IPS-18c (cell line): Measurements from ENCODE around the gene FAM120C.

Experiments
- H3K4me3 ChIP-seq: 2 replicates; pipeline ENCODE4 v1.7.0; 2013; ENCODE audit warnings: low read depth, mild to moderate bottlenecking, low read length, moderate library complexity; ENCODE audit not compliant: insufficient read depth
- H3K9me3 ChIP-seq: one replicate; pipeline ENCODE4 v1.6.1; 2013; ENCODE audit warnings: mild to moderate bottlenecking, low read length, moderate library complexity; ENCODE audit not compliant: control insufficient read depth, insufficient read depth

Gene FAM120C

GRCh38 chrX:54172455-54172854 is 10.6 kb downstream of the FAM120C start:
- no peak overlapping the region for H3K4me3 ChIP-seq
- H3K9me3 ChIP-seq = peaks cover 2% of the 10 kb centered on the region

GRCh38 chrX:54171527-54172250 is 11.4 kb downstream of the FAM120C start:
- Histone ChIP-seq H3K9me3 (peaks cover 2% of the 10 kb centered on the region), H3K4me3 (no peak overlapping the region)

GRCh38 chrX:54171091-54171490 is 12.0 kb downstream of the FAM120C start:
- peaks cover 2% of the 10 kb centered on the region for H3K9me3 ChIP-seq

GRCh38 chrX:54166915-54167314 is 16.1 kb downstream of the FAM120C start:
- Histone ChIP-seq H3K4me3 (no peak overlapping the region), H3K9me3 (no peaks in the 10 kb centered on the region)

More at GRCh38 chrX:54171091-54171490, 12.0 kb downstream of the FAM120C start:
- no peak overlapping the region for H3K4me3 ChIP-seq

- H3K9me3 ChIP-seq = peaks cover 3% of the 10 kb centered on the region
- H3K4me3 ChIP-seq = no peak overlapping the region
Observed at GRCh38 chrX:54157561-54157960, 25.5 kb downstream of the FAM120C start.

GRCh38 chrX:54134269-54134668 is 48.8 kb downstream of the FAM120C start:
- H3K9me3 ChIP-seq = peaks cover 4% of the 10 kb centered on the region
- H3K4me3 ChIP-seq = no peak overlapping the region

GRCh38 chrX:54116391-54116790 is 66.7 kb downstream of the FAM120C start:
- Histone ChIP-seq H3K9me3 (no peaks in the 10 kb centered on the region), H3K4me3 (no peak overlapping the region)

GRCh38 chrX:54093571-54093970 is 89.5 kb downstream of the FAM120C start:
- peaks cover 4% of the 10 kb centered on the region for H3K9me3 ChIP-seq

GRCh38 chrX:54093159-54093558 is 89.9 kb downstream of the FAM120C start:
- H3K9me3 ChIP-seq = peaks cover 4% of the 10 kb centered on the region
- no peak overlapping the region for H3K4me3 ChIP-seq

More at GRCh38 chrX:54093571-54093970, 89.5 kb downstream of the FAM120C start:
- H3K4me3 ChIP-seq = no peak overlapping the region

GRCh38 chrX:54090880-54091279 is 92.2 kb downstream of the FAM120C start:
- Histone ChIP-seq H3K4me3 (no peak overlapping the region), H3K9me3 (peaks cover 4% of the 10 kb centered on the region)

- H3K4me3 ChIP-seq = no peak overlapping the region
- H3K9me3 ChIP-seq = peaks cover 2% of the 10 kb centered on the region
Observed at GRCh38 chrX:54089191-54089590, 93.9 kb downstream of the FAM120C start.

GRCh38 chrX:54087661-54088060 is 95.4 kb downstream of the FAM120C start:
- H3K4me3 ChIP-seq = no peak overlapping the region
- peaks cover 4% of the 10 kb centered on the region for H3K9me3 ChIP-seq

- Histone ChIP-seq H3K4me3 (no peak overlapping the region), H3K9me3 (peaks cover 2% of the 10 kb centered on the region)
Observed at GRCh38 chrX:54085666-54086065, 97.4 kb downstream of the FAM120C start.

GRCh38 chrX:54076903-54077302 is 106.2 kb downstream of the FAM120C start:
- Histone ChIP-seq H3K4me3 (no peak overlapping the region), H3K9me3 (peaks cover 4% of the 10 kb centered on the region)

- no peak overlapping the region for H3K4me3 ChIP-seq
- H3K9me3 ChIP-seq = peaks cover 2% of the 10 kb centered on the region
Observed at GRCh38 chrX:54074826-54075225, 108.2 kb downstream of the FAM120C start.

GRCh38 chrX:54067766-54068165 is 115.3 kb downstream of the FAM120C start:
- peaks cover 7% of the 10 kb centered on the region for H3K9me3 ChIP-seq
- H3K4me3 ChIP-seq = no peak overlapping the region

- Histone ChIP-seq H3K9me3 (peaks cover 7% of the 10 kb centered on the region), H3K4me3 (no peak overlapping the region)
Observed at GRCh38 chrX:54066841-54067240, 116.2 kb downstream of the FAM120C start.

- peaks cover 7% of the 10 kb centered on the region for H3K9me3 ChIP-seq
- no peak overlapping the region for H3K4me3 ChIP-seq
Observed at GRCh38 chrX:54064564-54064963, 118.5 kb downstream of the FAM120C start.

GRCh38 chrX:54063361-54063760 is 119.7 kb downstream of the FAM120C start:
- peaks cover 7% of the 10 kb centered on the region for H3K9me3 ChIP-seq

More at GRCh38 chrX:54063361-54063760, 119.7 kb downstream of the FAM120C start:
- no peak overlapping the region for H3K4me3 ChIP-seq
